Immature natural killer cell (primary cell): ENCODE data around the gene TMEM214. TPM values are rescaled to one million over a fixed set of nuclear protein-coding genes. Genes with fewer than 3 reads are reported as not detected.

Source experiments
- DNase-seq, 3 donors: peaks; one replicate each; pipeline ENCODE4 v3.0.0; 2022; ENCODE audit warnings: mixed read lengths in 1 of 3
- H3K27ac Mint-ChIP-seq, 6 donors: one replicate each; pipeline ENCODE4 v1.8.0; 2020; ENCODE audit warnings: mixed read lengths in 6 of 6, mild to moderate bottlenecking in 5 of 6, inconsistent platforms in 4 of 6, moderate library complexity in 3 of 6
- H3K27me3 Mint-ChIP-seq, 3 donors: one replicate each; pipeline ENCODE4 v1.8.0; 2020 to 2021; ENCODE audit warnings: low read depth in 3 of 3, mild to moderate bottlenecking in 3 of 3, mixed read lengths in 3 of 3, moderate library complexity in 3 of 3, inconsistent platforms in 1 of 3
- H3K36me3 Mint-ChIP-seq, 3 donors: one replicate each; pipeline ENCODE4 v1.8.0; 2020; ENCODE audit warnings: mixed read lengths in 3 of 3, inconsistent platforms in 2 of 3, mild to moderate bottlenecking in 2 of 3
- H3K4me1 Mint-ChIP-seq, 2 donors: one replicate each; pipeline ENCODE4 v1.8.0; 2020; ENCODE audit warnings: inconsistent platforms in 2 of 2, mild to moderate bottlenecking in 2 of 2, mixed read lengths in 2 of 2, moderate library complexity in 1 of 2
- H3K4me3 Mint-ChIP-seq, 5 donors: one replicate each; pipeline ENCODE4 v1.8.0; 2020; ENCODE audit warnings: mild to moderate bottlenecking in 5 of 5, mixed read lengths in 5 of 5, inconsistent platforms in 3 of 5, moderate library complexity in 3 of 5
- H3K9me3 Mint-ChIP-seq, 6 donors: one replicate each; pipeline ENCODE4 v1.8.0; 2020; ENCODE audit warnings: mild to moderate bottlenecking in 6 of 6, mixed read lengths in 6 of 6, inconsistent platforms in 4 of 6, moderate library complexity in 3 of 6
- polyA plus RNA-seq, 3 donors: library from polyadenylated mRNA; unstranded; fragments of 300-500 nt; fragmentation: Illumina TruSeq; gene quantifications; one replicate each; pipeline ENCODE4 v1.2.3, GENCODE V29; 2021

Gene TMEM214
- polyA plus RNA-seq, 3 donors from 2014 or later, result 16.6 to 48.3 (median 17.6) TPM

DNA sequence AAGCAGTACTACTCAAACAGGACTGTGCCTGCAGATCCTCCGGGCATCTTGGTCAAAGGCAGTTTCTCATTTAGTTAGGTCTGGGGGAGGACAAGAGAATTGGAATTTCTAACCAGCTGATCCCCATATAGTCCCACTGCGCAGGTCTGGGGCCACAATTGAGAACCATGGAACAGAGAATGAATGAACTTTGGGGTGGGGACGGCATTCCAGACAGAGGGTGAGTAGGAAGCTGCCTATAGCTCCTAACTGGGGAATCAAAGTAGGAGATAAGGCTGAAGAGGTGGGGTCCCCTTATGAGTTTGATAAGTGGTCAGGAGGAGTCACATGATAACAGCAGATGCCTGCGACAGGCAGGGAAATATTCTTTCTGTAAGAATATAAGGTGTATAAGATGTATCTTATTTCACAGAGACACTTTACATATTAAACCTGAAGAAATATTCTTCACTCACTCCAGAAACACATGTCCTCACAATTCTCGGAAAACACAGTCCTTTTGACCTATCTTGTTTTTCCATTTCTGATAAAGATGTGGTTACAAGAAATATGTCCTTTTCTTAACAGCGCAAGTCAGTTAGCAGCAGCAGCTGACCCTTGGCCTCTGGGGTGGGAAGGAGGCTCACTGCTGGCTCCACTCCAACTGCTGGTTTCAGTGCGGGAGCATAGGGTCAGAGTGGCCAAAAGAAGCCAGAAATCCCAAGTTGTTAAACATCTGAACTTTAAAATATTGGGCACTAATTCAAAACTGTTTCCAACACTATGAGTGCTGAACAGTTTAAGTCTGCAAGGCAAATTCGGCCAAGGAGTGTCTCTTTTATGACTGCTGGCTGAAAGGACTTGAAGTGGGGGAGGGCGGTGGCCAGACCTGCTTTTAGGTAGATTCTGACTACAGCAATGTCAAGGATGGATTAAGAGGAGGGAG, 12.6 kb upstream of the TMEM214 start:
- Mint-ChIP-seq H3K27ac (no peak overlapping the region), H3K36me3 (peaks cover 0 to 3% (median 3%) of the 10 kb centered on the region in 3 donors), H3K27me3 (peaks cover 0 to 1% (median 0%) of the 10 kb centered on the region in 3 donors)

DNA sequence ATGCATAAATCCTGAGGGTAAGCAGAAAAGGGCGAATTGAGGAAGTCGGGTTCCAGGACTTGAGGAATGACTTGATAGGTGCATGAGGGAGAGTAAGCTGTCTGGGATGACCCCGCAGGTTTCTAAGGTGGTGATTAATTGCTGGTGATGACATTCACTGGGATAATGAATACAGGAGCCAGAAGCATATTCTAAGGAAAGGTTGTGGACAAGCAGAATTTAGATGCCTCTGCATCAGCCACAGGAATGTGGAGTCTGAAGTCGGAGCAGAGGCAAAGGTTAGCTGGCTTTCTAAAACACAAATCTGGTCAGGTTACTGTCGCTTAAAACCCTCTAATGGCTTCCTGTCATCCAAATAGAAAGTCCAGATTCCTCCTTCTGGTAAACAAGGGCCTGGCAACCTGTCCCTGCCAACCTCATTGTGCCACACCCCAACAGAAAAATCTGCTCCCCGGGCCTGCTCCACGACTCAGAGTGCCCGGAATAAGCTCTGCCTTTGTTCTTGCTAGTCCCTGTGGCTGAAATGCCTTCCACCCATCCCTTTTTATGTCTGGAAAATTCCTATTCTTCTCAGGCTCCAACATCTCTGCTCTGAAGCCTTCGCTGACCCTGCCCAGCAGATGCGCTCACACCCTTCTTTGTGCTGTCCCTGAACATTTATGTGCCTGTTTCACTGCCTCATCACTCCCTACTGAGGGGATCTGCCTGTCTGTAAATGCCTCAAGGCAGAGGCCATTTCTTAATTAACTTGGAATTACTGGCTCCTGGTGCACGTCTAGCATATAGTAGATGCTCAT, 11.3 kb upstream of the TMEM214 start:
- Mint-ChIP-seq H3K36me3 (peaks cover 0 to 3% (median 3%) of the 10 kb centered on the region in 3 donors), H3K4me3 (no peak overlapping the region), H3K27me3 (peaks cover 0 to 1% (median 0%) of the 10 kb centered on the region in 3 donors), H3K27ac (no peak overlapping the region), H3K4me1 (no peaks in the 10 kb centered on the region), H3K9me3 (no peaks in the 10 kb centered on the region)
- no peak for DNase-seq

More for the DNA sequence above, 12.6 kb upstream of the TMEM214 start:
- Mint-ChIP-seq H3K4me1 (no peaks in the 10 kb centered on the region), H3K9me3 (no peaks in the 10 kb centered on the region), H3K4me3 (no peak overlapping the region)
- DNase-seq, result no peak

DNA sequence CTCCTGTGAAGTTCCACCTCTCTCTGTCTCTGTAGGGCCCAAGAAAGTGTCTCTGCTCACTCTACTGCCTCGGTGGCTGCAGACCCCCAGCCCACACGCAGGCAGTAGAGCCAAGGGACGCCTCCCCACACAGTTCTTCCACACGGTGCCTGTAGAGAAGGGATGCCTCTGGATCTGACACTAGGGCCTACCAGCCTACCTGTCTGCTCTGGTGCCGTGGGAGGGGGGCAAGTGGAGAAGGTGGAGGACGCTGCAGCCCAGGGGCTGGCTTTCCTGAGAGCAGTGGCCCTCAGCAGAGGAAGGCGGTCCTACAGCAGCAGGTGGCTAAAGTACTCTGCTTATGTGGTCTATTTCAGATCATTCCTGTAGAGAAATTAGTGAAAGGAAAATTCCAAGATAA, 9.0 kb upstream of the TMEM214 start:
- DNase-seq, result no peak
- Mint-ChIP-seq H3K9me3 (no peaks in the 10 kb centered on the region), H3K4me3 (no peak overlapping the region), H3K4me1 (no peaks in the 10 kb centered on the region), H3K27ac (no peak overlapping the region), H3K27me3 (peaks cover 0 to 1% (median 0%) of the 10 kb centered on the region in 3 donors), H3K36me3 (peaks cover 0 to 3% (median 3%) of the 10 kb centered on the region in 3 donors)

DNA sequence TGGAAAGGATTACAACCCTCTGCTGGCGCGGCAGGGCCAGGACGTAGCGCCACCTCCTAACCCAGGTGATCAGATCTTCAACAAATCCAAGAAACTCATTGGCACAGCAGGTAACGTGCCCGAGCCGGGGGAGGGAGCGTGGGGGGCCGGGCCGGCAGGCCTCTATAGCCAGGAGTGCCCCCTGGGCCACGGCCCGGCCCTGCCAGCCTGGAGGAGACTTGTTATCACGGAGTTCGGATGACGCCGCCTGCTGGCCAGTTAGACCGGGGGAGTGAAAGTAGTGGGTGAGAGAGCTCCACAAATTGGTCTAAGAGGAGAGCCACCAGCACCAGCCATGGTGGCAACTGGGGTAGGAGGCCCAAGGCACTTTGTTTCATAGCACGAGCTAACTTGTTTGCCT, 8.6 kb upstream of the TMEM214 start:
- Mint-ChIP-seq H3K36me3 (peaks cover 0 to 3% (median 3%) of the 10 kb centered on the region in 3 donors), H3K4me1 (no peaks in the 10 kb centered on the region), H3K27ac (no peak overlapping the region), H3K4me3 (no peak overlapping the region), H3K27me3 (peaks cover 0 to 3% (median 0%) of the 10 kb centered on the region in 3 donors), H3K9me3 (no peaks in the 10 kb centered on the region)
- DNase-seq, result no peak

DNA sequence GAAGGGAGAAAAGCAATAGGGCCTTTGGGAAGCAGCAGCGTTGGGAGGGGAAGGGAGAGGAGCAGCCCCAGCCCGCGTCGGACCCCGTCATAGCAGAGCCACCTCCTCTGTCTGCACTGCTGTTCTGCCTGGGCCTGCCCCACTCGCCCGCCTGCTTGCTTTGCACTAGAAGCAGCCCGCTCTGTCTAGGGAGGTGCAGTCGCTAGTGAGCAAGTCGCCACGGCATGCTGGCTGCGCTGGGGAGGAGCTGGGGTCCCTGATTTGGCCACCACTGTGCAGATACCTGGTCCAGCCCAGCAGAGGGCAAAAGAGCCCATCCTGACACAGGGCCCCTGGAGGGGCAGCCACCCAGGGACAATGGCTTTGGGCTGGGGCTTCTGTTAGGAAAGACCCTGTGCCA, 8.0 kb upstream of the TMEM214 start:
- Mint-ChIP-seq H3K27ac (no peak overlapping the region), H3K27me3 (peaks cover 0 to 3% (median 0%) of the 10 kb centered on the region in 3 donors), H3K4me3 (no peak overlapping the region)

DNA sequence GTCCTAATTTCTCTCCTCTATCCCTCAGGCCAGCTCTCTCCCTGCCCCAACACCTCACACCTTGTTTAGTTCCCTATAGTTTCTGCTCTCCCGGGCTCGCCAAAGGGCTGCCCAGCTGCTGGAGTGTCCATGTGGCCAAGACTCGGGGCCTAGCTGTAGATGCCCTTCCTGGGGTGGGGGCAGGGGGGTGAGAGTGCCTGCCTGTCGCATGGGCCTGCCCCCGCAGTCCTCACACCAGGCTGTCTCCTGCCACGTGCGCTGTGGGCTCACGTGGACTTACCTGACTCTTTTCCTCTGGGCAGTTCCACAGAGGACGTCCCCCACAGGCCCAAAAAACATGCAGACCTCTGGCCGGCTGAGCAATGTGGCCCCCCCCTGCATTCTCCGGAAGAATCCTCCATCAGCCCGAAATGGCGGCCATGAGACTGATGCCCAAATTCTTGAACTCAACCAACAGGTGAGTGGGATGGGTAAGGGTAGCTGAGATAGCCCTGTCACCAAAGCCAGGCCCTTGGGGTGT, 7.4 kb upstream of the TMEM214 start:
- Mint-ChIP-seq H3K27ac (no peak overlapping the region), H3K27me3 (peaks cover 0 to 3% (median 0%) of the 10 kb centered on the region in 3 donors), H3K36me3 (peaks cover 0 to 3% (median 3%) of the 10 kb centered on the region in 3 donors), H3K4me3 (no peak overlapping the region), H3K4me1 (no peaks in the 10 kb centered on the region), H3K9me3 (no peaks in the 10 kb centered on the region)
- DNase-seq, result no peak

More for the DNA sequence above, 8.0 kb upstream of the TMEM214 start:
- Mint-ChIP-seq H3K4me1 (no peaks in the 10 kb centered on the region), H3K36me3 (peaks cover 0 to 3% (median 3%) of the 10 kb centered on the region in 3 donors), H3K9me3 (no peaks in the 10 kb centered on the region)
- no peak for DNase-seq

DNA sequence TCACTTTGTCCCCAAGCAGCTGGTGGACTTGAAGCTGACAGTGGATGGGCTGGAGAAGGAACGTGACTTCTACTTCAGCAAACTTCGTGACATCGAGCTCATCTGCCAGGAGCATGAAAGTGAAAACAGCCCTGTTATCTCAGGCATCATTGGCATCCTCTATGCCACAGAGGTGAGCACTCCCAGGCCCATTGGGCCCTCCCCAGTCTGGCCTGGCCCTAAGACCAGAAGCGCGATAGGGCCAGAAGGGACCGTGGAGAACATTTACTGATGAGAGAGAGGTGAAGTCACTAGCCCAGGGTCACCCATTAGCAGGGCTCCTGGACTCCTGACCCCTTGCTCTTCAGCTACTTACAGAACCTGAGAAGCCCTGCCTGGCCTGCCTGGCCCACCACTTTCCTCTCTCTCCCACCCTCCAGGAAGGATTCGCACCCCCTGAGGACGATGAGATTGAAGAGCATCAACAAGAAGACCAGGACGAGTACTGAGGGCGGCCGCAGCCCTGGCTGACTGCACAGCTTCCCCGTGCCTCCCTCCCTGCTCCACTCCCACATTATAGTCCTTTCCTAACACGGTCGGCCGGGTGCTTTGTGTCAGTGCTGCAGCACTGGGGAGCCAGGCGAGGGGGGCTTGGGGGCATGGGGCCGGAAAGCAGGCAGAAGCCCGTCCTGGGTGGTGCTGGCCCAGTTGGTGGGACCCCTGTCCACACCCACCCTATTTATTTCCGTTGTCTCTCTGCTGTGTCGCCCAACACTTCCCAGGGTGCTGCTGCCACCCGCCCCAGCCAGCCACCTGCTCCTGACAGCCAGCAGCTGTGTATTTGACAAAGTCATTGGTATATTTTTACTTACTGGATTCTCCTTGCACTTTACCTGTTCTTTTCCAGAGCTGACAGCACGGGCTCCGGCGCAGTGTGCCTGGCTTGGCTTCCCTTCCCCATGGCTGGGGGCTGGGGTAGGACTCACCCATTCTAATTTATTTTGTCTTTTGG, 6.6 kb upstream of the TMEM214 start:
- Mint-ChIP-seq H3K27ac (no peak overlapping the region), H3K9me3 (no peaks in the 10 kb centered on the region), H3K4me3 (no peak overlapping the region), H3K36me3 (peaks cover 0 to 3% (median 3%) of the 10 kb centered on the region in 3 donors), H3K27me3 (peaks cover 0 to 3% (median 0%) of the 10 kb centered on the region in 3 donors), H3K4me1 (peaks cover 0 to 2% of the 10 kb centered on the region in 2 donors)
- no peak for DNase-seq

DNA sequence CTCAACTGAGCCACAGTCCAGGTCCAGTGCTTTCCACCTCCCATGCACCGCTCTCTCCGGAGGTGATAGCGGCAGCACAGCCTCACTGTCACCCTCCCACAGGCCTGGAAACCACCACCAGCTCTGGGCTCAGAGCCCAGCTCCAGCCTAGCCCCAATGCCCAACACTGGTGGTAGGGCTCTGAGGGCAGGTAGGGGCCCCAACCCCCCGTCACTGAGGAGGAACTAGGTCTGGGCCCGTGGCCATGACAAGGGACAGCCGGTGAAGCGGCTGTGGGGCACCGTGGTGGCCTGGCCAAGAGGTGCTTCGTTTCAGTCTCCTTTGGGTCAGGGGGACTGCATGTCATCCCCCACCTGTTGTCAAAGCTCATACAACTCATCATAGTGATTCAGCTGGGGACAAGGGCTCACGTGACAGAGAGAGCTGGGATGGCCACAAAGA, 5.5 kb upstream of the TMEM214 start:
- Mint-ChIP-seq H3K36me3 (peaks cover 0 to 3% (median 3%) of the 10 kb centered on the region in 3 donors), H3K27ac (no peak overlapping the region), H3K9me3 (no peaks in the 10 kb centered on the region), H3K4me3 (no peak overlapping the region), H3K27me3 (peaks cover 0 to 3% (median 0%) of the 10 kb centered on the region in 3 donors), H3K4me1 (peaks cover 5 to 7% of the 10 kb centered on the region in 2 donors)
- no peak for DNase-seq

DNA sequence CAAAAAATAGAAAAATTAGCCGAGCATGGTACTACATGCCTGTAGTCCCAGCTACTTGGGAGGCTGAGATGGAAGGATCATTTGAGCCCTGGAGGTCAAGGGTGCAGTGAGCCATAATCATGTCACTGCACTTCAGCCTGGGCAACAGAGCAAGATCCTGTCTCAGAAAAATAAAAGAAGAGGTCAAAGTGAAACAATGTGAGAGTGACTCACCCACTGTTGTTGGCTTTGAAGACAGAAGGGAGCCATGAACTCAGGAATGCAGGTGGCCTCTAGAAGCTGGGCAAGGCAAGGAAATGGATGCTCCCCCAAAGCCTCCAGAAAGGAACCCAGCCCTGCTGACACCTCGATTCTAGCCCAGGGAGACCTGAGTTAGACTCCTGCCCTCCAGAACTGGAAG, 3.7 kb upstream of the TMEM214 start:
- Mint-ChIP-seq H3K4me3 (no peak overlapping the region), H3K4me1 (peaks cover 20% of the 10 kb centered on the region in 2 donors), H3K36me3 (no peaks in the 10 kb centered on the region), H3K27ac (no peak overlapping the region), H3K27me3 (peaks cover 0 to 2% (median 0%) of the 10 kb centered on the region in 3 donors), H3K9me3 (no peaks in the 10 kb centered on the region)
- no peak for DNase-seq

DNA sequence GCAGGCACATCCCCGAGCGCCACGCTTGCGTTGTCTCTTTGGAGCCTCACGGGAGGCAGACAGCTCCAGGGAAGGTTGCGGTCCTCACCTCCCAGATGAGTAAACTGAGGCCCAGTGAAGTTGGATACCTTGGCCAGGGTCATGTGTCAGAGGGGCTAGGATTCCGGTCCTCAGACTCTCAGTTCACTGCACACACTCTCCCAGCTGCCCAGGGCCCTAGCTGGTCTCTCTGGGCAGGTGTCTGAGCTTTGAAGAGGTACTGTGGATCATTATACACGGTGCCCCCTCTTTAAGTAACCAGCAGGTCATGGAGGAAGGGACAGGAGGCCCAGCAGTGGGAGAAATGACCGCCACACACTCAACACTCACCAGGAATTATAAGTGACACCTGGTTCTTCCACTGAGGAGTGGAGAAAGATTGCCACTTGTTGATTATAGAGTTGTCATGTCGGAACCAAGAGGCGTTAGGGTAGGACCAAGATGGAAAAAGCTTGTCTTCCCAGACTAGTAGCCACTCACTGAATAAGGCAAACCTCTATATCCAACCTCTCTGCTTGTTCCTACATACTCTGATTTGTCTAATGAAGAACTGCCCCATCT, 588 bp downstream of the TMEM214 start:
- peak overlapping the region; percentile 89 to 93 (median 92) for H3K4me3 Mint-ChIP-seq
- peaks cover 0 to 2% (median 0%) of the 10 kb centered on the region in 3 donors for H3K27me3 Mint-ChIP-seq
- peak overlapping the region; percentile 78 to 91 (median 86) for H3K27ac Mint-ChIP-seq
- no peak for DNase-seq
- H3K9me3 Mint-ChIP-seq, result no peaks in the 10 kb centered on the region
- peaks cover 0 to 15% (median 0%) of the 10 kb centered on the region in 3 donors for H3K36me3 Mint-ChIP-seq
- H3K4me1 Mint-ChIP-seq, result peaks cover 29 to 37% of the 10 kb centered on the region in 2 donors

DNA sequence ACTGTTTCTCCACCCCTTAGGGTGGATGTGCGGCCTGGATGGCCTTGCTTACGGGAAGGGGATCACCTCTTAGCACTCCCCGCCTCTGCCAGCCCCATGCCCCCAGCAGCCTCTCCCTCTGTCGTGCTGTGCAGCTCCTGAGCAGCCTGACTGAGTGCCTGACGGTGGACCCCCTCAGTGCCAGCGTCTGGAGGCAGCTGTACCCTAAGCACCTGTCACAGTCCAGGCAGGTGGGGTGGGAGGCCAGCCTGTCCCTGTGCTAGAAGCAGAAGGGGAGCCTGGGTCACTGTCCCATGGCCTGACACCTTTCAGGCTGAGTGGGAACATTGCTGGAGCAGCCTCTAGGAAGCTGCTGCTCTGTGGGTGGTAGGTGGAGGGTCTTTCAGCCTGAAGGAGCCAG, 5.2 kb downstream of the TMEM214 start:
- Mint-ChIP-seq H3K4me3 (no peak overlapping the region), H3K27me3 (no peaks in the 10 kb centered on the region), H3K36me3 (peaks cover 0 to 38% (median 11%) of the 10 kb centered on the region in 3 donors), H3K4me1 (peaks cover 21 to 33% of the 10 kb centered on the region in 2 donors), H3K9me3 (no peaks in the 10 kb centered on the region), H3K27ac (no peak overlapping the region)
- DNase-seq, result no peak

DNA sequence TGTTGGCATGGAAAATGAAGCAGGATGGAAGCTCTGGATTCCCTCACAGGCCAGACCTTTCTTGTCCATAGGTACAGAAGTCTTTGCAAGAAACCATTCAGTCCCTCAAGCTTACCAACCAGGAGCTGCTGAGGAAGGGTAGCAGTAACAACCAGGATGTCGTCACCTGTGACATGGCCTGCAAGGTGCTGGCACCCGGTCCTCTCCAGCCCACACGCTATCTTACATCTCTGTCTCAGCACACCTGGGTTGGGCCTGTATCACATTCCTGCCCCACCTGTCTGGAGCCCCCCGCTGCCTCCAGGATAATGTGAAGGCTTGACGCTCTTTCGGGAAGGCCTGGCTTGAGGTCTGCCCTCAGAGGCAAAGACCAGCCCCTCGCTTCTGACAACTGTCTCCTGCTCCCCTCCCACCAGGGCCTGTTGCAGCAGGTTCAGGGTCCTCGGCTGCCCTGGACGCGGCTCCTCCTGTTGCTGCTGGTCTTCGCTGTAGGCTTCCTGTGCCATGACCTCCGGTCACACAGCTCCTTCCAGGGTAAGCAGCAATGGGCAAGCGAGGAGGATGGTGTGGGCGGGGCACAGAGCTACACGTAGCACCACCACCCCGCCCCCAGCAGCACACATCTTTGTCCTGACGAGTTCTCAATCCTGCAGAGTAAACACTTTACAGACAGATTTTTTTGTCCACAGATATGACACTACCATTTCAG, 6.0 kb downstream of the TMEM214 start:
- Mint-ChIP-seq H3K27me3 (no peaks in the 10 kb centered on the region), H3K27ac (peak overlapping the region in 1 of 6 donors; percentile 67), H3K4me1 (peaks cover 14 to 25% of the 10 kb centered on the region in 2 donors), H3K9me3 (no peaks in the 10 kb centered on the region), H3K36me3 (peaks cover 0 to 38% (median 11%) of the 10 kb centered on the region in 3 donors), H3K4me3 (no peak overlapping the region)
- no peak for DNase-seq
